Omental fat pad (tissue), 4 donors: ENCODE results near the gene PAX9. TPM values are rescaled to one million over a fixed set of nuclear protein-coding genes. Genes with fewer than 3 reads are reported as not detected.

Source experiments
- ATAC-seq: fragments of 150-250 bp; one replicate; pipeline ENCODE4 v1.9.1; 2016; ENCODE audit warnings: mild to moderate bottlenecking, moderate library complexity; ENCODE audit not compliant: low FRiP score
- DNase-seq: peaks from one replicate; pipeline ENCODE4 v3.0.0-alpha.2; 2019; ENCODE audit warnings: low spot score
- CTCF ChIP-seq, 3 donors: fragments of 450-650 bp; IDR thresholded peaks; one replicate each; pipeline ENCODE4 v1.5.1; 2016 to 2017; ENCODE audit warnings: antibody characterized with exemption in 3 of 3, mild to moderate bottlenecking in 3 of 3, moderate library complexity in 2 of 3
- total RNA-seq, 4 donors: library from RNA; depleted of rRNA; stranded (reverse); fragments of >200 nt; gene quantifications; one replicate each; pipeline ENCODE4 v1.1.0, GENCODE V29; 2016

The PAX9 gene
- total RNA-seq, 4 donors from 2014 or later: not detected

DNA sequence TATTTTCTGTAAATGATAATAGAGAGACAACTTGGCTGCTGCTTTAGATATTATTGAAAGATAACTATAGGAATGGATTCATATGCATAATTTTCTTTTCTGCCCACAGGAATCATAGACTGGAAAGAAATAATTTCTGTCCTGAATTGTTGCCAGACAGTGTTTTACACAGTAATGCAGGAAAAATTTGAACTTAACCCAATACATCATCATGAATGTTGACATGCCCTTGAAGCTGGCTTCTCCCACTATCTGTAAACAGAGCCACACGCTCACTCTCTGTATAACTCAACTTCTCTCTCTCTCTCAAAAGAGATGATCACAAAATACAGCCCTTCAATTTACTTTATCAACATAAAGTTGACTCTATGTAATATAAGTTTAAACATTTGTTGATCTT, 56.6 kb downstream of the PAX9 start:
- DNase-seq (no peak), ATAC-seq (no peak)
- TF ChIP-seq CTCF (IDR thresholded peaks at IDR 0.05): no peak

DNA sequence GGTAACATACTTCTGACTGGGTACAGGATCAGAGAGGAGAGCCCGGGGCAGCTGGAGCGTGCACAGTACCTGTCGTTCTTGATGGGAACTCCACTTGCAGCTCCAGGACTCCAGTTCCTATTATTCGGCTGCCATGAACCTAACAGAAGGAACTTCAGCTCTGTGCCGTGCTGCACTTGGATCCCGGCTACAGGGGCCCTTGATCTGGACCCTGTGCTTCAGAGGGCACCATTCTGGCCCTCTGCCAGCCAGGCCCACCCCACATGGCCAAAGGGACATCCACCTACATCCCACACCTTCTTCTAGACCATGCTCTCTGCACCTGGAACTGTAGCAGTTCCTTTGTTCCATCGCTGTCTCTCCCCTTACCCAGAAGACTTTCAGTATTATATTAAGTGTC, 58.2 kb downstream of the PAX9 start:
- no peak for ATAC-seq

GRCh38 chr14:36720657-36721056, 59.0 kb downstream of the PAX9 start:
- TF ChIP-seq CTCF (IDR thresholded peaks at IDR 0.05): no peak
- ATAC-seq (no peak), DNase-seq (no peak)

More for the DNA sequence above, 58.2 kb downstream of the PAX9 start:
- no peak for DNase-seq
- TF ChIP-seq CTCF (IDR thresholded peaks at IDR 0.05): no peak

- no peak for TF ChIP-seq CTCF (IDR thresholded peaks at IDR 0.05)
- ATAC-seq: no peak
- no peak for DNase-seq
Measured at GRCh38 chr14:36721877-36722276, 60.2 kb downstream of the PAX9 start.

GRCh38 chr14:36723530-36723929, 61.9 kb downstream of the PAX9 start:
- no peak for ATAC-seq
- no peak for DNase-seq

GRCh38 chr14:36724162-36724561, 62.5 kb downstream of the PAX9 start:
- DNase-seq (no peak), ATAC-seq (no peak)
- no peak for TF ChIP-seq CTCF (IDR thresholded peaks at IDR 0.05)

More at GRCh38 chr14:36723530-36723929, 61.9 kb downstream of the PAX9 start:
- no peak for TF ChIP-seq CTCF (IDR thresholded peaks at IDR 0.05)

GRCh38 chr14:36726128-36726527, 64.5 kb downstream of the PAX9 start:
- no peak for ATAC-seq
- no peak for TF ChIP-seq CTCF (IDR thresholded peaks at IDR 0.05)

More at GRCh38 chr14:36726128-36726527, 64.5 kb downstream of the PAX9 start:
- no peak for DNase-seq

Other genes with a start within 250 kb of the PAX9 start
- gene NKX2-1, start 141.6 kb upstream of the PAX9 start, total RNA-seq: not detected
- not detected for gene NKX2-8, start 79.2 kb upstream of the PAX9 start, total RNA-seq